ENCODE data around the gene CD274.
"Not testable (repeated sequence)": the region's sequence is repeated elsewhere in the genome, so short reads cannot be mapped to it uniquely, and the experiment has no call there.

Gene CD274

DNA sequence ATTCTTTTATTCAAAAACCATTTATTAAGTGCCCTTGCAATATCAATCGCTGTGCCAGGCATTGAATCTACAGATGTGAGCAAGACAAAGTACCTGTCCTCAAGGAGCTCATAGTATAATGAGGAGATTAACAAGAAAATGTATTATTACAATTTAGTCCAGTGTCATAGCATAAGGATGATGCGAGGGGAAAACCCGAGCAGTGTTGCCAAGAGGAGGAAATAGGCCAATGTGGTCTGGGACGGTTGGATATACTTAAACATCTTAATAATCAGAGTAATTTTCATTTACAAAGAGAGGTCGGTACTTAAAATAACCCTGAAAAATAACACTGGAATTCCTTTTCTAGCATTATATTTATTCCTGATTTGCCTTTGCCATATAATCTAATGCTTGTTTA, 18.5 kb downstream of the CD274 start:
- no peak for DNase-seq

GRCh38 chr9:5470122-5470521, 19.8 kb downstream of the CD274 start:
- DNase-seq: no peak

DNA sequence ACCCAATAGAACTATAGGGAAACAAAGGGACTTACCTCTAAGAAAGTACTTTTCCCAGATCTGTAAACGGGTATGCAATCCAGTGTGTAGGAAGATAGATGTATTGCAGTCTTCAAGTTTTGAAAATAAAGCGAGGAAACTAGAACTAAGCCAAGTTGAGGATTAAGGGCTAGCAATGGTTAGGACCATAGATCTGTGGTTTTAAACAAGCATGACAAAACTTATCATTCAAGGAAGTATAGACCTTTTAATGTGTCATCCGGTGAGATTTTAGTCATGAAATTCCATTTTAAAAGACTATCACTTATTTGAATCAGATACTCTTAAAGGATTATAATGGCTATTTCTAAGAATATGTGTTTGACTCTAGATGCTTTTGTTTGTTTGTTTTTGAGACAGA, 20.5 kb downstream of the CD274 start:
- DNase-seq: no peak

GRCh38 chr9:5475611-5476010, 25.3 kb downstream of the CD274 start:
- DNase-seq: not testable (repeated sequence)

GRCh38 chr9:5478206-5478605, 27.9 kb downstream of the CD274 start:
- DNase-seq: no peak

- no peak for DNase-seq
Observed at GRCh38 chr9:5479994-5480694, 29.8 kb downstream of the CD274 start.

DNA sequence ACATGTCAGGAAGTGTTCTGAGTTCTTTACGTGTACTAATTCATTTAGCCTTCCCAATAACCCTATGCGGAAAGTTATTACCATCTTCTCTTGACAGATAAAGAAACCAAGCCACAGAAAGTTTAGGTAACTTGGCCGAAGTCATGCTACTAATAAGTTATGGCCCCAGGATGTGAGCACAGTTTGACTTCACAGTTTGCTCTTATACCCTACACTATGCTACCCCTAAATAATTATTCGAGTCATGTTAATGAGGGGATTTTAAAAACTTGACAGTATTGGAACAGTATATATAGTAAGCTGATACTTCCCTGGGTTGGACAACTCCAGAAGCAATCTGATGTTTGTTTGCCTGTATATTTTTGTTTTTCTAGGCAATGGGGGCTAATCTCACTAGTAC, 30.6 kb downstream of the CD274 start:
- DNase-seq: no peak

DNA sequence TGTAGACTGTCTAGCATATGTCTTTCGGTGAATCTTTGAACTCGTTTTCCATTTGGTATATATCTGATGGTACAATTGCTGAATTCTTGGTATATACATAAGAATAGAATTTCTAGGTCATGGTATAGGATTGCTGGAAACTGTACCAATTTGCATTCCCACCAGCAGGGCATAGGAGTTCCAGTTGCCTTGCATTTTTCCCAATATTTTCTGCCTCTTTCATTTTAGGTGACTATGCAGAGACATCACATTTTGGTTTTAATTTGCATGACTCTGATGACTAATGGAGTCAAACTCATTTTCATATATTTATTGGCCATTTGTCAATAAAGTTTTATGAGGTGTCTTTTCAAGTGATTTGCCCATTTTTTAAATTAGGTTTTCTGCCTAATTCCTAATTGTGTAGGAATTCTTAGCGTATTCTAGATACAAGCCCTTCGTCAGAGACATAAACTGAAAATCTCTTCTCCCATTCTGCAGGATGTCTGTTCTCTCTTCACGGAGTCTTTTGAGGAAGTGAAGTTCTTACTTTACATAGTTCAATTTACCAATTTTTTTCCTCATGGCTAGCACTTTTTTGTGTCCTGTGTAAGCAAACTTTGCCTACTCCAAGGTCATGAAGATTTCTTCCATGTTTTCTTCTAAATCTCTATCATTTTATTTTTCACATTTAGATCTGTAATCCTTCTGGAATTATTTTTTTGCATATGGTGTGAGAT, 31.1 kb downstream of the CD274 start:
- no peak for DNase-seq

- no peak for DNase-seq
Observed at GRCh38 chr9:5482194-5482593, 31.9 kb downstream of the CD274 start.

DNA sequence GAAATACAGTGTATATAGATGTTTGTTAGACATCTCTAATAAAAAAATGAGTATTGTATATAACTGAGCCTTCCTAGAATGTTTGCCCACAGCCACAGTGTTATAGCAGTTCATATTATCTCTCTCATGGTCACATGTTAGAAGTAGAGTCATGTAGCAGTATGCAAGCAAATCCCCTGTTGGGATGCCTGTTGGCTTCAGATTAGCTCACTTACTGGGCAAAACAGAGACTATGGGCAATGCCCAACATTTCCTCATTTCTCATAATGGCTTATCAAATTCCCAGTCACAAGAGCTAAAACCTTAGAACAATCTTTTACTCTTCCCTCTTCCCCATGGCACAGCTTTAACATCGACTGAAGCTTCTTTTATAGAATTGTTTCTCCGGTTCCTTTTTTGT, 33.0 kb downstream of the CD274 start:
- no peak for DNase-seq

DNA sequence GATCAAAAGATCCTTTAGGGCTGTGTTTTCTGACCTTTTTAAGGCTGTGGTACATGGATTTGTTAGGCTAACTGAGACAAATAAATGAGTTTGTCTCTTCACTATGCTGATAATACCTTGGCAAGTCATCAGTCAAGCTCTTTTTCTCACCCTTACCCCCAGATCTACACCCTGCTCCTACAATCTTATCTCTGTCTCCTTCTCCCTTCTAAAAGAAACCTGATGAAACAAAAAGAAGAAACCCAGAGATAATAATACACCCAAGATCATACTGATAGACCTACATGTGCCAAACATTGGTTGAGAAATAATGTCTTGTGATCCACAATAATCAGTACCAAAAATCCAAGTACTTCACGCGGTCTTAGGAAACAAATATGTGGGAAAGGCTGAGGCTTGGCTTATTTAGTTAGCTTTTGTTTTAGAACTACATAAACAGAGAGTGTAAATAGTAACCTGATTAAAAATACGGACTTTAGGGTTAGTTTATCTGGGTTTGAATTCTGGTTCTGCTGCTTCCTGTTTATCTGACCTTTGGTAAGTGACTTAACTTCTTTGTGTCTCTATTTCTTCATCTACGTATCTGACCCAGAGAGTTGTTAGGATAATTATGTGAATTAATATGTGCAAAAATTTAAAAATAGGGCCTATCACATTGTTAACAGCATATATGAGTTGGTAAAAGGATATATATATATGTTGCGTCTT, 35.2 kb downstream of the CD274 start:
- DNase-seq: no peak

- no peak for DNase-seq
Observed at GRCh38 chr9:5486988-5487387, 36.6 kb downstream of the CD274 start.

- DNase-seq: no peak
Observed at GRCh38 chr9:5488221-5489008, 38.1 kb downstream of the CD274 start.

DNA sequence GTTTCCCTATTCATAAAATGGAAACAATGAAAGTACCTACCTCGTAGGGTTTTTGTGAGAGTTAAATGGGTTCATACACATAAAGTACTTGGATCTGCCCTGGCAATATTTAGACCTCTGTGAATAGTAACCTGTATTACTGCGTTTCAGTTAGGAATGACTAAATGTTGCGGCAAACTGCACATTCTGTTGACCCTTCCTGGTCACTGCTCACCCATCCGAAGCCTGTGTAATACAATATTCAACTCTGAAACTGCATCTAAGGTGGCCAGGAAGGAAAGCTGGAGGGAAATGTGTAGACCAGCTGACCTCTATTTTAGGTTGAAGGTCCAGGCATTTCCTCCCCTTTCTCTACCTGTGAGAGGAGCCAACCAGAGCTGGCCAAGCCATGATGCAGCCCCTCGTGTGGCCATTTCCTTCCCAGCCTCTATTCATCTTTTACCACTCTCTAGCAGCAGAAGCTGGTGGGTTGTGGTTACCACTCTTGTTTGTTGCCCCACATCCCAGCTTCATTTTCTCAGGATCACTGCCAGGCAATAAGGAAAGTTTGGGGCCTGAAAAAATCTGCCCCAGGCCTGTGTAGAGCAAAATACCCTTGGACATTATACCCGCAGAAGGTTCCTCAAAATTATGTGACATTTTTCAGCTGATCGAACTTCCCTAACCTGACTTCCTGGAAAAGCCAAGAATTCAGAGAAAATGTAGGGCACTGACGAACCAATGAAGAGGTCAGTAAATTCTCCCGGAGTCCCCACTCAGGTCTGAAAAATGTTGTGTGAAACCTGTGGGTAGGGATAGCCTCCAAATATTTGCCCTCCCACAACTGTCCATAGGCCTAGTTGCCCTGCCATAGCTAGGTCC, 39.5 kb downstream of the CD274 start:
- no peak for DNase-seq

- DNase-seq: no peak
Observed at GRCh38 chr9:5492965-5493678, 42.8 kb downstream of the CD274 start.

GRCh38 chr9:5493679-5494511, 43.6 kb downstream of the CD274 start:
- DNase-seq: no peak

- not testable (repeated sequence) for DNase-seq
Observed at GRCh38 chr9:5494765-5495164, 44.4 kb downstream of the CD274 start.

DNA sequence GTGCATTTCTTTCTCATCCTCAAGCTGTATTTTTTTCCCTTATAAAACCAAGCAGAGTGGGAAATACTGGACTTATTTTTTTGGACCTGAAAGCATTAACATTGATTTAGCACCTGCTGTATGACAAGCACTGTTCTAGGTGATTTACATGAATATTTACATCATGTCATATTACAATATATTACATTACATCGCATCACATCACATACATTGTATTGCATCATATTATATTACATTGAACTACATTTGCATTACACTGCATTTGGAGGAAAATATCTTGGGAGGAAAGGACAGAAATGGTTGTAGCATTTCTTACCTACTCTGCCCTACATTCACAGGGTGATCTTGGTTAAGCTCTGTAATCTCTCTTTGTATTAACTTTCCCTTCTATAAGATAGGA, 48.8 kb downstream of the CD274 start:
- no peak for DNase-seq

- DNase-seq: no peak
Observed at GRCh38 chr9:5499889-5500398, 49.6 kb downstream of the CD274 start.
